ENCODE results near the gene PRDM11.

PRDM11 gene

DNA sequence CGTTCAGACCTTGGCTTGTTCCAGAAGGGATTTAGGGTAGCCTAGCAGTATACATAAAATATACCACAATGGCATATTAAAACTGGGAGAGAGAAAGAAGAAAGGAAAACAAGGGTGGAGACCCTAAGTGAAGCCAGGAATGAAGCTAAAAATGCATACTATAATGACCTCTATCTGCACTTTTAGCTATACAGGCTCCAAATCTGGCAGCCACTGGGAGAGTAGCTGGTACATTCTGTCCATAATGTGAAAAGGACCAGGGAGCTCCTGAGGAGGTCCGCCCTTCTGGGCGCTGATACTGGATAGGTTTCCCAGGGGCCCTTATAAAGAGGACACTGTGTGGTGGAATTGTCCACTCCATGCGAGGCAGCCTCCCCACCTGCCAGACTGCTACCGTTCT is 42.8 kb downstream of the PRDM11 start:
- H3K4me1 ChIP-seq (ENCODE audit: insufficient read depth, low read length), result no peaks in the 10 kb centered on the region
- H3K9me3 ChIP-seq (ENCODE audit: insufficient read depth, low read length, severe bottlenecking), result no peaks in the 10 kb centered on the region
- DNase-seq (no peak), ATAC-seq (ENCODE audit: insufficient read depth, low read depth) (no peak)
- H3K27me3 ChIP-seq (ENCODE audit: insufficient read depth, low read length, poor library complexity), result no peaks in the 10 kb centered on the region
- H3K4me3 ChIP-seq (ENCODE audit: low read depth in 1 of 2, low read length in 2 of 2), result no peak overlapping the region
- no peak overlapping the region for H3K9ac ChIP-seq (ENCODE audit: low read depth, low read length)
- H4K20me1 ChIP-seq (ENCODE audit: insufficient read depth, low read length), result no peaks in the 10 kb centered on the region
- H3K4me2 ChIP-seq (ENCODE audit: insufficient read depth, low read length), result no peak overlapping the region
- no peak overlapping the region for H2AFZ ChIP-seq (ENCODE audit: low read depth, low read length)
- TF ChIP-seq, protein P1, sequence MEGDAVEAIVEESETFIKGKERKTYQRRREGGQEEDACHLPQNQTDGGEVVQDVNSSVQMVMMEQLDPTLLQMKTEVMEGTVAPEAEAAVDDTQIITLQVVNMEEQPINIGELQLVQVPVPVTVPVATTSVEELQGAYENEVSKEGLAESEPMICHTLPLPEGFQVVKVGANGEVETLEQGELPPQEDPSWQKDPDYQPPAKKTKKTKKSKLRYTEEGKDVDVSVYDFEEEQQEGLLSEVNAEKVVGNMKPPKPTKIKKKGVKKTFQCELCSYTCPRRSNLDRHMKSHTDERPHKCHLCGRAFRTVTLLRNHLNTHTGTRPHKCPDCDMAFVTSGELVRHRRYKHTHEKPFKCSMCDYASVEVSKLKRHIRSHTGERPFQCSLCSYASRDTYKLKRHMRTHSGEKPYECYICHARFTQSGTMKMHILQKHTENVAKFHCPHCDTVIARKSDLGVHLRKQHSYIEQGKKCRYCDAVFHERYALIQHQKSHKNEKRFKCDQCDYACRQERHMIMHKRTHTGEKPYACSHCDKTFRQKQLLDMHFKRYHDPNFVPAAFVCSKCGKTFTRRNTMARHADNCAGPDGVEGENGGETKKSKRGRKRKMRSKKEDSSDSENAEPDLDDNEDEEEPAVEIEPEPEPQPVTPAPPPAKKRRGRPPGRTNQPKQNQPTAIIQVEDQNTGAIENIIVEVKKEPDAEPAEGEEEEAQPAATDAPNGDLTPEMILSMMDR (IDR thresholded peaks at IDR 0.05; ENCODE audit: borderline replicate concordance, extremely low read depth, low read length, poor library complexity, severe bottlenecking), result no peak
- no peak for TF ChIP-seq EZH2 (IDR thresholded peaks at IDR 0.05; ENCODE audit: borderline replicate concordance, low read depth, low read length, severe bottlenecking)
- H3K27ac ChIP-seq (ENCODE audit: low read length), result no peak overlapping the region
- H3K36me3 ChIP-seq (ENCODE audit: insufficient read depth, low read length), result no peaks in the 10 kb centered on the region
- H3K79me2 ChIP-seq (ENCODE audit: insufficient read depth, low read length), result no peaks in the 10 kb centered on the region

DNA sequence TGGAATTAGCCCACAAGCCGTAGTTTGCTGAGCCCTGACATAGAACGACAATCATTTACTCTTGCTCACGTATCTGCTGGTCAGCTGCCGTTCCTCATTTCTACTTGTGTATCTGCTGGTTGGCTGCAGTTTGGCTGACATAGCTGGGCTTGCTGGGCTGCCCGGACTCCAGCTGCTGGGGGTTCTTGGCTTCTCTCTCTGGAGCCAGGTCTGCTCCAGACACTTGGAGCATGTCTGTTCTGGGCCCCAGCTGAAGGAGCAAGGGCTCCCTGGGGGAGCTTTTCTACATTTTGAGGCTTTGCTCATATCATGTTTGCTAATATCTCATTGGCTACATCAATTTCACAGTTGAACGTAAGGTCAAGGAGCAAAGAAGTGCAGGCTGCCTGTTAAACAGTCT is 47.3 kb downstream of the PRDM11 start:
- TF ChIP-seq EZH2 (IDR thresholded peaks at IDR 0.05; ENCODE audit: borderline replicate concordance, low read depth, low read length, severe bottlenecking), result no peak
- TF ChIP-seq, protein P1 (IDR thresholded peaks at IDR 0.05; ENCODE audit: borderline replicate concordance, extremely low read depth, low read length, poor library complexity, severe bottlenecking), result no peak
- no peaks in the 10 kb centered on the region for H3K27me3 ChIP-seq (ENCODE audit: insufficient read depth, low read length, poor library complexity)
- no peak overlapping the region for H2AFZ ChIP-seq (ENCODE audit: low read depth, low read length)
- H3K27ac ChIP-seq (ENCODE audit: low read length), result no peak overlapping the region
- no peak overlapping the region for H3K9ac ChIP-seq (ENCODE audit: low read depth, low read length)
- H3K9me3 ChIP-seq (ENCODE audit: insufficient read depth, low read length, severe bottlenecking), result no peaks in the 10 kb centered on the region
- ATAC-seq (ENCODE audit: insufficient read depth, low read depth) (no peak), DNase-seq (no peak)
- no peaks in the 10 kb centered on the region for H3K36me3 ChIP-seq (ENCODE audit: insufficient read depth, low read length)
- no peak overlapping the region for H3K4me2 ChIP-seq (ENCODE audit: insufficient read depth, low read length)
- H4K20me1 ChIP-seq (ENCODE audit: insufficient read depth, low read length), result no peaks in the 10 kb centered on the region
- H3K79me2 ChIP-seq (ENCODE audit: insufficient read depth, low read length), result no peaks in the 10 kb centered on the region
- H3K4me1 ChIP-seq (ENCODE audit: insufficient read depth, low read length), result no peaks in the 10 kb centered on the region
- no peak overlapping the region for H3K4me3 ChIP-seq (ENCODE audit: low read depth in 1 of 2, low read length in 2 of 2)

DNA sequence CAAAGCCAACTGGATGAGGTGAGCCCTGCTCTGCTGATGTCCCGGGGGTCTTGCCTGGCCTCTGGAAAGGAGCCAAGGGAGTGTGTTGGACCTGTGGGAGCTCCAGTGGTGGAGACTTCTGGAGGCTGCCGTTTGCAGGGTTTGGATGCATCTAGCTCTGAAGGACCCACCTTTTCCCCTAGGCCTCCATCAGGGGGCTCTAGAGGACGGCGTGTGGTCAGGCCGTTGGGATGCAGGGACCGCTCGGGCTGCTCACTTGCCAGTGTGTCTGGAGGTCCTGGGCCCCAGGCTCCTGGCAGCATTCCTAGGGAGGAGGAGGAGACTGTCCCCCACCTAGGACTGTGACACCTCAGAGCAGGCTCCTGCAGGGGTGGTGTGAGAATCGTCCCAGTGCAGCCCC is 58.3 kb downstream of the PRDM11 start:
- H3K27me3 ChIP-seq (ENCODE audit: insufficient read depth, low read length, poor library complexity), result no peaks in the 10 kb centered on the region
- no peak overlapping the region for H3K4me3 ChIP-seq (ENCODE audit: low read depth in 1 of 2, low read length in 2 of 2)
- TF ChIP-seq EZH2 (IDR thresholded peaks at IDR 0.05; ENCODE audit: borderline replicate concordance, low read depth, low read length, severe bottlenecking), result no peak
- TF ChIP-seq, protein P1 (IDR thresholded peaks at IDR 0.05; ENCODE audit: borderline replicate concordance, extremely low read depth, low read length, poor library complexity, severe bottlenecking), result no peak
- ATAC-seq (ENCODE audit: insufficient read depth, low read depth) (no peak), DNase-seq (no peak)
- H3K36me3 ChIP-seq (ENCODE audit: insufficient read depth, low read length), result no peaks in the 10 kb centered on the region
- no peak overlapping the region for H2AFZ ChIP-seq (ENCODE audit: low read depth, low read length)
- no peak overlapping the region for H3K27ac ChIP-seq (ENCODE audit: low read length)
- no peaks in the 10 kb centered on the region for H3K9me3 ChIP-seq (ENCODE audit: insufficient read depth, low read length, severe bottlenecking)
- H3K4me2 ChIP-seq (ENCODE audit: insufficient read depth, low read length), result no peak overlapping the region
- no peaks in the 10 kb centered on the region for H3K4me1 ChIP-seq (ENCODE audit: insufficient read depth, low read length)
- H3K9ac ChIP-seq (ENCODE audit: low read depth, low read length), result no peak overlapping the region
- H4K20me1 ChIP-seq (ENCODE audit: insufficient read depth, low read length), result no peaks in the 10 kb centered on the region; the same call in 1 of the 2 replicates
- H3K79me2 ChIP-seq (ENCODE audit: insufficient read depth, low read length), result no peaks in the 10 kb centered on the region

DNA sequence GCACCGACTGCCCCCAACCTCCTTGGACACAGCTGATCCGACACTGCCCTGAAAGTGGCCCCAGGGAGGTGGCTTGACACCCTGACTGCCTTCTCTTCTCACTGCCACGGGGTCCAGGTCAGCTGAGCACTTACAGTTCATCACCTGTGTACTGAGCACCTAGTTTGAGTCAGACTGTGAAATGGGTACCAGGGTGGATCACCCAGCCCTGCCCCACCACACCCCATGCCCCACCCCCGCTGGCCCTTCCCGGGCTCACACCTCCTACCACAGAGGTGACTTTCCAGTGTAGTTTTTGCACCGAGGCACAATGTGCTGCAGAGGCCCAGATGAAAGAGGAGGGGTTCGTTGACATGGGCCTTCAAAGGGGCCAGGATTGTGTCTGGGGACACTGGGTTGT is 59.5 kb downstream of the PRDM11 start:
- Histone ChIP-seq H3K9ac (ENCODE audit: low read depth, low read length) (no peak overlapping the region), H3K4me3 (ENCODE audit: low read depth in 1 of 2, low read length in 2 of 2) (no peak overlapping the region), H2AFZ (ENCODE audit: low read depth, low read length) (no peak overlapping the region), H3K79me2 (ENCODE audit: insufficient read depth, low read length) (no peaks in the 10 kb centered on the region), H3K9me3 (ENCODE audit: insufficient read depth, low read length, severe bottlenecking) (no peaks in the 10 kb centered on the region), H3K27me3 (ENCODE audit: insufficient read depth, low read length, poor library complexity) (no peaks in the 10 kb centered on the region), H3K36me3 (ENCODE audit: insufficient read depth, low read length) (no peaks in the 10 kb centered on the region), H3K4me2 (ENCODE audit: insufficient read depth, low read length) (no peak overlapping the region), H3K4me1 (ENCODE audit: insufficient read depth, low read length) (peaks cover 5% of the 10 kb centered on the region; the same call in 1 of the 2 replicates), H3K27ac (ENCODE audit: low read length) (no peak overlapping the region), H4K20me1 (ENCODE audit: insufficient read depth, low read length) (no peaks in the 10 kb centered on the region; the same call in 1 of the 2 replicates)
- no peak for TF ChIP-seq EZH2 (IDR thresholded peaks at IDR 0.05; ENCODE audit: borderline replicate concordance, low read depth, low read length, severe bottlenecking)
- TF ChIP-seq, protein P1 (IDR thresholded peaks at IDR 0.05; ENCODE audit: borderline replicate concordance, extremely low read depth, low read length, poor library complexity, severe bottlenecking), result no peak
- DNase-seq (no peak), ATAC-seq (ENCODE audit: insufficient read depth, low read depth) (no peak)

All from DND-41 (cell line).